Liver (tissue), 3 donors: ENCODE data around the gene USP9Y.

ENCODE experiments used
- ATF3 ChIP-seq: IDR thresholded peaks from 2 replicates; pipeline ENCODE4 v1.6.1; 2016; ENCODE audit warnings: antibody characterized with exemption
- JUND ChIP-seq, 2 donors: IDR thresholded peaks; 2 replicates each; pipeline ENCODE4 v1.6.1; 2016; ENCODE audit warnings: antibody characterized with exemption in 2 of 2
- REST ChIP-seq: IDR thresholded peaks from 2 replicates; pipeline ENCODE4 v1.6.1; 2016; ENCODE audit warnings: antibody characterized with exemption, mild to moderate bottlenecking
- SP1 ChIP-seq: IDR thresholded peaks from 2 replicates; pipeline ENCODE4 v1.6.1; 2018; ENCODE audit warnings: antibody characterized with exemption, mild to moderate bottlenecking
- TAF1 ChIP-seq: conservative IDR thresholded peaks from 2 replicates; pipeline ENCODE4 v1.6.1; 2016; ENCODE audit warnings: antibody characterized with exemption, mild to moderate bottlenecking
- YY1 ChIP-seq: IDR thresholded peaks from 2 replicates; pipeline ENCODE4 v1.6.1; 2016; ENCODE audit warnings: antibody characterized with exemption, mild to moderate bottlenecking
- TF ChIP-seq, protein P1 (sequence below): fragments of 150-350 bp; IDR thresholded peaks from 2 replicates; pipeline ENCODE4 v1.5.1; 2017; ENCODE audit warnings: improper control_type of control experiment, low read depth, low read length; ENCODE audit not compliant: missing input control
- donor health status: healthy.
- donor health status: healthy.

GRCh38 chrY:12744091-12744490 lies 43.1 kb downstream of the USP9Y start:
- TF ChIP-seq, protein P1, sequence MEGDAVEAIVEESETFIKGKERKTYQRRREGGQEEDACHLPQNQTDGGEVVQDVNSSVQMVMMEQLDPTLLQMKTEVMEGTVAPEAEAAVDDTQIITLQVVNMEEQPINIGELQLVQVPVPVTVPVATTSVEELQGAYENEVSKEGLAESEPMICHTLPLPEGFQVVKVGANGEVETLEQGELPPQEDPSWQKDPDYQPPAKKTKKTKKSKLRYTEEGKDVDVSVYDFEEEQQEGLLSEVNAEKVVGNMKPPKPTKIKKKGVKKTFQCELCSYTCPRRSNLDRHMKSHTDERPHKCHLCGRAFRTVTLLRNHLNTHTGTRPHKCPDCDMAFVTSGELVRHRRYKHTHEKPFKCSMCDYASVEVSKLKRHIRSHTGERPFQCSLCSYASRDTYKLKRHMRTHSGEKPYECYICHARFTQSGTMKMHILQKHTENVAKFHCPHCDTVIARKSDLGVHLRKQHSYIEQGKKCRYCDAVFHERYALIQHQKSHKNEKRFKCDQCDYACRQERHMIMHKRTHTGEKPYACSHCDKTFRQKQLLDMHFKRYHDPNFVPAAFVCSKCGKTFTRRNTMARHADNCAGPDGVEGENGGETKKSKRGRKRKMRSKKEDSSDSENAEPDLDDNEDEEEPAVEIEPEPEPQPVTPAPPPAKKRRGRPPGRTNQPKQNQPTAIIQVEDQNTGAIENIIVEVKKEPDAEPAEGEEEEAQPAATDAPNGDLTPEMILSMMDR = no peak
- TF ChIP-seq TAF1 (no peak), REST (no peak), YY1 (no peak), ATF3 (no peak), JUND (IDR thresholded peaks at IDR 0.05) (no peak), SP1 (no peak)
